Progenitor cell of endocrine pancreas (in vitro differentiated cells): ENCODE data around the gene KRT2. TPM values are rescaled to one million over a fixed set of nuclear protein-coding genes. Genes with fewer than 3 reads are reported as not detected.

Experiments used
- DNase-seq: peaks from one replicate; pipeline ENCODE4 v3.0.0; 2021; ENCODE audit warnings: low spot score; ENCODE audit not compliant: unreplicated experiment
- H3K27ac Mint-ChIP-seq: 2 replicates; pipeline ENCODE4 v1.8.0; 2021; ENCODE audit warnings: mild to moderate bottlenecking, moderate library complexity, mixed read lengths
- H3K27me3 Mint-ChIP-seq: 2 replicates; pipeline ENCODE4 v1.8.0; 2021; ENCODE audit warnings: mixed read lengths
- H3K36me3 Mint-ChIP-seq: 2 replicates; pipeline ENCODE4 v1.8.0; 2022; ENCODE audit warnings: mixed read lengths; ENCODE audit not compliant: insufficient read depth
- H3K4me1 Mint-ChIP-seq: 2 replicates; pipeline ENCODE4 v1.8.0; 2021; ENCODE audit warnings: low read depth, mixed read lengths
- H3K4me3 Mint-ChIP-seq: 2 replicates; pipeline ENCODE4 v1.8.0; 2021; ENCODE audit warnings: low read depth, mild to moderate bottlenecking, moderate library complexity, mixed read lengths
- H3K9me3 Mint-ChIP-seq: 2 replicates; pipeline ENCODE4 v1.8.0; 2021; ENCODE audit warnings: low read depth, mixed read lengths
- total RNA-seq: library from RNA; stranded (reverse); gene quantifications from 2 replicates; pipeline ENCODE4 v1.2.1, GENCODE V29; 2021
- TF ChIP-seq, protein P1 (sequence below): fragments of 200-600 bp; sonication (generic); IDR thresholded peaks from one replicate; pipeline ENCODE4 v1.5.0; 2021; ENCODE audit warnings: antibody characterized with exemption, mild to moderate bottlenecking; ENCODE audit not compliant: unreplicated experiment

Gene KRT2
- total RNA-seq, 1 donor from 2014 or later: not detected

DNA sequence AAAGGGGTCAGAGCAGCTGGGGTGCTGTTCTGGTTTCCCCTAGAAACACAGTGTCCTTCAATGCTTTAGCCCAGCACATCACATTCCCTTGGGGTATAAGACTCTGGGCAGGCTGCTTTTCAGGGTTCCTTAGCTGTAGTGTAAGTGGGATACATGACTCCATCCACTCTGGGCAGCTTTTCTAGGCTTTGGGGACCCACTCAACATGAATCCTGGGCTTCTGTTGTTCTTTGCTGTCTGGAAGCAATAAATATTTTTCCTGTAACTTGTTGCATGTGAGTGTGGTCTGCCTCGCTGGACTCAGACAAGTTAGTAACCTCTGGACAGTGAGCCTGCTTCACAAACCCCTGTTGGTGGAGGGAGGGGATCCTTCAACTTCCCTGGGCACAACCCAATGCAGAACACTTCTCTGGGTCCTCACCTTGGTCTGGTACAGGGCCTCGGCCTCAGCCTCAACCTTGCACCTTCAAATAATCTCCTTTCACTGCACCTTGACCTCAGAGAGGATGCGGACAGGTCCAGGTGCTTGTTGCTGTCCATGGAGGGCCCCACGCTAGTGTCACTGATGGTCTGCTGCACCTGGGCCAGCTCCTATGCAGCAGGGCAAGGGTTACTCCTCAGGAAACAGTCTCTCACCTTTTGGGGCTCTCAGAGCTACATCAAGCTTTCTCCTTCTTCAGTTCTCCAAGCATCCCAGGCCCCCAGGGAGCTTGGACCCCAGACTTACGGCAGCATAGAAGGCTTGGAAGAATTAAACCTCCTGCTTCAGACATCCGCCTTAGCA lies 20.1 kb downstream of the KRT2 start:
- H3K4me3 Mint-ChIP-seq: no peak overlapping the region
- no peaks in the 10 kb centered on the region for H3K36me3 Mint-ChIP-seq
- TF ChIP-seq, protein P1, sequence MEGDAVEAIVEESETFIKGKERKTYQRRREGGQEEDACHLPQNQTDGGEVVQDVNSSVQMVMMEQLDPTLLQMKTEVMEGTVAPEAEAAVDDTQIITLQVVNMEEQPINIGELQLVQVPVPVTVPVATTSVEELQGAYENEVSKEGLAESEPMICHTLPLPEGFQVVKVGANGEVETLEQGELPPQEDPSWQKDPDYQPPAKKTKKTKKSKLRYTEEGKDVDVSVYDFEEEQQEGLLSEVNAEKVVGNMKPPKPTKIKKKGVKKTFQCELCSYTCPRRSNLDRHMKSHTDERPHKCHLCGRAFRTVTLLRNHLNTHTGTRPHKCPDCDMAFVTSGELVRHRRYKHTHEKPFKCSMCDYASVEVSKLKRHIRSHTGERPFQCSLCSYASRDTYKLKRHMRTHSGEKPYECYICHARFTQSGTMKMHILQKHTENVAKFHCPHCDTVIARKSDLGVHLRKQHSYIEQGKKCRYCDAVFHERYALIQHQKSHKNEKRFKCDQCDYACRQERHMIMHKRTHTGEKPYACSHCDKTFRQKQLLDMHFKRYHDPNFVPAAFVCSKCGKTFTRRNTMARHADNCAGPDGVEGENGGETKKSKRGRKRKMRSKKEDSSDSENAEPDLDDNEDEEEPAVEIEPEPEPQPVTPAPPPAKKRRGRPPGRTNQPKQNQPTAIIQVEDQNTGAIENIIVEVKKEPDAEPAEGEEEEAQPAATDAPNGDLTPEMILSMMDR: no peak
- H3K9me3 Mint-ChIP-seq: no peaks in the 10 kb centered on the region
- H3K4me1 Mint-ChIP-seq: no peaks in the 10 kb centered on the region
- peaks cover 52% of the 10 kb centered on the region for H3K27me3 Mint-ChIP-seq
- no peak overlapping the region for H3K27ac Mint-ChIP-seq
- no peak for DNase-seq

DNA sequence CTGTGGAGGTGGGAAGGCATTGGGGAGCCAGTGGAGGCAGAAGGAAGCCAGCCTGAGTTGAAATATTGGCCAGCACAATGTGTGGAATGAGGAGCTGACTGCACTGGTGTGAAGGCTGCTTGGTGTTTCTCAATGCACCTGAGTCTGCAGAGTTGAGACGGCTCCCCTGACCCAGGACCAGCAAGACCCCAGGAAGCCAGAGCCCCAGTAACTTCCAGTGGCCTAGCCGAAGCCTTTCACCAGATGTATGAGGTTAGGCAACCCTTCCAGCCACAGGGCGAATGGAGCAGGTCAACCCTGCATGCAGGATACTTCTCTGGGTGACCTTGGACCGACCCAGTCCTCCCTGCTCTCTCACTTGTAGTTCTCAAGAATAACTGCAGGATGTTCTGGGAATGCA lies 20.7 kb downstream of the KRT2 start:
- Mint-ChIP-seq H3K27ac (no peak overlapping the region), H3K27me3 (peaks cover 52% of the 10 kb centered on the region)
- TF ChIP-seq, protein P1: no peak

DNA sequence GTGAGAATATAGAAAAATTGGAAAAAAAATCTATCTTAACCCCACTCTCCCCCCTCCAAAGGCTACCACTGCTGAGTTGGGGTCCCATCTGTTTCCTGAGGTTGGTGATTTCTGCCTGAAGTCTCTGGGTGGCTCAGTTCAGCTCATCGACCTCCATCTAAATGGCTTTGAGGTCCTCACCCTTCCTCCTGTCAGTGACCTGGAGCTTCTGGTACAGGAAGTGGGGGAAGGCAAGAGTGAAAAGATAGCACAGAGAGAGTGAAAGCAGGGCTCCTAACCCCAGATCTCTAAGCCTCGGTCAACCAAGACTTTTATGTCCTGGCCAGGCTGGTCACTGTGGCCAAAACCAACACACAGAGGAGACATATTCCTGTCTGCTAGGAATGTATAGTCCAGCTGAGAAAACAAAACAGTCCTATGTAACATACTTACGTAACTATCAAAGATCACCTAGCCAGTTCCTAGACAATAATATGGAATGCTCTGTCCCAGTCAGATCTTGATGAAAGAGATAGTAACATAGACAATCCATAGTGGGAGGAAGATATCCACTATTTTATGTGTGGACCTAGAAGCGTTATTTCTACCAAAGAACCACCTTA lies 21.3 kb downstream of the KRT2 start:
- H3K4me3 Mint-ChIP-seq: no peak overlapping the region
- no peaks in the 10 kb centered on the region for H3K4me1 Mint-ChIP-seq
- peaks cover 57% of the 10 kb centered on the region for H3K27me3 Mint-ChIP-seq
- H3K36me3 Mint-ChIP-seq: no peaks in the 10 kb centered on the region
- DNase-seq: no peak
- H3K9me3 Mint-ChIP-seq: no peaks in the 10 kb centered on the region
- TF ChIP-seq, protein P1: no peak
- no peak overlapping the region for H3K27ac Mint-ChIP-seq

More for the DNA sequence above, 20.7 kb downstream of the KRT2 start:
- Mint-ChIP-seq H3K4me1 (no peaks in the 10 kb centered on the region), H3K9me3 (no peaks in the 10 kb centered on the region), H3K4me3 (no peak overlapping the region), H3K36me3 (no peaks in the 10 kb centered on the region)
- no peak for DNase-seq

DNA sequence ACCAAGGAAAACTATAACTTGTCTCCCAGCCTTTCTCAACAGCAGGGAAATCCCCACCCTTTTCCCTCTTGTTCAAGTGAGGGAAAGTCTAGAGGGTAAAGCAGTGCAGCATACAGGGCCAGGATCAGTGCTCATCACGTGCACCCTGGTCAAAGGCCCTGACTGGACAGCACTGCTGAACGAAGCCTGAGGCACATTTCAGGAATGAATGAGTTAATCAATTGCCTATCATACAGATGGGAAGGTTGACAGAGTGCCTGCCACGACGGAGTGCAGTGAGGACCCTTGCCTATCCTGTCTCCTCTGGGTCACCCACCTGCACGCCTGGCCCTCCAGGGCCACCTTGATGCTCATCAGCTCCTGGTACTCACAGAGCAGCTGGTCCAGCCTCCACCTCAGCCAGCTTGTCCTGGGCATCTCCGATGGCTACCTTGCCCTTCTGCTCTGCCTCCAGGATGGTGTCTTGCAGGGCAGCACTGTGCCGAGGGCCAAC lies 22.0 kb downstream of the KRT2 start:
- H3K27ac Mint-ChIP-seq: no peak overlapping the region
- no peaks in the 10 kb centered on the region for H3K36me3 Mint-ChIP-seq
- DNase-seq: no peak
- no peaks in the 10 kb centered on the region for H3K4me1 Mint-ChIP-seq
- TF ChIP-seq, protein P1: no peak
- no peak overlapping the region for H3K4me3 Mint-ChIP-seq
- H3K27me3 Mint-ChIP-seq: peaks cover 61% of the 10 kb centered on the region
- H3K9me3 Mint-ChIP-seq: no peaks in the 10 kb centered on the region

DNA sequence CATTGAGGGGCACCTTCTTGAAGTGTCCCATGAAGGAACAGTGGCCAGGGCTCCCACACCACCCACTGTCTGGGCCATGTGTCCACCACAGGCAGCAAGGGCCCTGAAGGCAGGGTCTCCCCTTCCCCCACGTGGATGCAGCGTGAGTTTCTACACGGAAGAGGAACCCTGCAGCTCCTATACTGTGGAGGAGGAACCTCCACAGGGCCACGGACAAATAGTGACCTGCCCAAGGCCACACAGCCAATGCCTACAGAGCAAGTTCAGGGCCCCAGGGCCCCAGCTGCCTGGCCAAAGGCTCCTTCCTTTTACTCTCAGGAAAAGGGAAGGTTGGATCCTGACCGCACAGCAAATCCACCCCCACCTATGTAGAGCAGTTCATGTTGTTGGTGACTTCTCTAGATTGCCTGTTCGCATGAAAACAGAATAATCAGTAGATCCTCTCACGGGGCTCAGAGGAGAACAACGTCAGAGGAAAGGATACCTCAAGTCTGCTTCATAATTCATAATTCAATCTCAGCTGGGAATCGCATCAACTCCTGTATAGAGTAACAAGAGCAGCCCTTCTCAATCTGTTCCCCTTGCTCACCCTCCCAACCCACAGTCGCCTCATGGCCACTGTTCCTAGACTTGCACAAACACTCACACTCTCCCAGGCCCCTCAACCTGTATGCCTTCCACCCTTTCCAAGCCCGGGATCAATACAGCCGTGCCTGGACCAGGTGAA lies 22.6 kb downstream of the KRT2 start:
- no peak for DNase-seq
- Mint-ChIP-seq H3K27ac (no peak overlapping the region), H3K27me3 (peaks cover 62% of the 10 kb centered on the region), H3K4me1 (no peaks in the 10 kb centered on the region), H3K9me3 (no peaks in the 10 kb centered on the region), H3K36me3 (no peaks in the 10 kb centered on the region), H3K4me3 (no peak overlapping the region)
- TF ChIP-seq, protein P1: no peak
